Right renal pelvis (tissue), 4 donors: Measurements from ENCODE around the gene ATP9A. TPM values are rescaled to one million over a fixed set of nuclear protein-coding genes. Genes with fewer than 3 reads are reported as not detected.

Experiments
- DNase-seq, 4 donors: peaks; one replicate each; pipeline ENCODE4 v3.0.0-alpha.2; 2013; ENCODE audit warnings: low read depth in 4 of 4, low spot score in 3 of 4, missing footprints in 1 of 4
- polyA plus RNA-seq, 4 donors: library from polyadenylated mRNA; unstranded; fragments of 120-200 nt; gene quantifications; one replicate each; pipeline ENCODE4 v1.2.1, GENCODE V29; 2013; ENCODE audit not compliant: insufficient read length in 4 of 4

Gene ATP9A
- polyA plus RNA-seq, 4 donors, result 57.7 to 63.7 (median 61.4) TPM

DNA sequence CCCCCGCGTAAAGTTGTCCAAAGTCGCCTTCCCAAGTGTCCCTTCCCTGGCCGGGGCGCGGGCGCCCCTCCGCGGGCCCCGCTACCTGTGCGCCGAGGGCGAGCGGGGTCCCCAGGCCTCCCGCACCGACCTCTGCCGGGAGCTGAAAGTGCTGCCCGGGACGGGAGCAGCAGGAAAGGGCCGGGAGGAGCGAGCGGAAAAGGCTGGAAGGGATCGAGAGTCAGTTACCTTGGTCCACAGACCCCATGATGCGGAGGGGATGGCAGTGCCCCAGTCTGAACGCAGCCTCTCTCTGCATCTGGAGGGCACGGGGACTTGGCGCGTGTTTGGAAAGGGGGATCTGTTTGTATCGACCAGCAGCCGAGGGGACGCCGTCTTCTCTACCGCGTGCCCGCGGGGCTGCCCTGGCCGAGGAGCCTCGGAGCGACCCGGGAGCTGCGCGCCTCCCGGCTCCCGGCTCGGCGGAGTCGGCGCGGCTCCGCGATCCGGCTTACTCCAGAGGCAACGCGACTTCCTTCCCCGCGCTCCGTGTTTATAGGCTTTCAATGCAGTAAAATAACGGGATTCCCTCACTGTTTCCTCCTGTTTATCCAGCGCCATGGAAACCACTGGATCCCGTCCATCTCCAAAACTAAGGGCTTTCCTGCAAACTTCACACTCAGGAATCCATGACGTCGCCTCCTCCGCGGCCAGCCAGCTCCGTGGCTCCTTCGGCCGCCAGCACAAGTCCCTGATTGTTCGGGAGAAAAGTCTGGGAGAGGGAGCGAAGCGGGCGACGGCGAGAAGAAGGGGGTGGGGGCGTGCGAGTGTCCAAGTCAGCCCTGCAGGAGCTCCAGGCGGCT lies 205.6 kb downstream of the ATP9A start:
- DNase-seq, result peak; percentile 84 to 86 (median 84)

GRCh38 chr20:51562027-51562331 lies 206.2 kb downstream of the ATP9A start:
- DNase-seq, result no peak

- no peak for DNase-seq
Observed at GRCh38 chr20:51560550-51561307, 207.5 kb downstream of the ATP9A start.

DNA sequence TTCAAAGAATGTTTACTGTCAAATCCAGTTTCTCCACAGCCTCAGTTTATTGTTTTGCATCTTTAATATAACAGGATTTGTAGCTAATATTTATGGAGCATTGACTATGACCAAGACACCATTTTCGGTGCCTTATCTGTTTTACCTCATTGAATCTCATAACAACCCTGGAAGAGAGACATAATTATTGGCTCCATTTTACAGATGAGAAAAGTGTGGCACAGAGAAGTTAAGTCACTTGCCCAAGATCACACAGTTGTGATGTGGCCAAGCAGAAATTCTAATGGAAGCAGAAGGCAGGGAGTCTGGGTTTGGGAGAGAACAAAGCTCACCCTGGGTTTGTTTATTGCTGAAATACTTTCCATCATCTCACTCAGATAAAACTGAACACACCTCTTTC lies 208.1 kb downstream of the ATP9A start:
- DNase-seq, result no peak

DNA sequence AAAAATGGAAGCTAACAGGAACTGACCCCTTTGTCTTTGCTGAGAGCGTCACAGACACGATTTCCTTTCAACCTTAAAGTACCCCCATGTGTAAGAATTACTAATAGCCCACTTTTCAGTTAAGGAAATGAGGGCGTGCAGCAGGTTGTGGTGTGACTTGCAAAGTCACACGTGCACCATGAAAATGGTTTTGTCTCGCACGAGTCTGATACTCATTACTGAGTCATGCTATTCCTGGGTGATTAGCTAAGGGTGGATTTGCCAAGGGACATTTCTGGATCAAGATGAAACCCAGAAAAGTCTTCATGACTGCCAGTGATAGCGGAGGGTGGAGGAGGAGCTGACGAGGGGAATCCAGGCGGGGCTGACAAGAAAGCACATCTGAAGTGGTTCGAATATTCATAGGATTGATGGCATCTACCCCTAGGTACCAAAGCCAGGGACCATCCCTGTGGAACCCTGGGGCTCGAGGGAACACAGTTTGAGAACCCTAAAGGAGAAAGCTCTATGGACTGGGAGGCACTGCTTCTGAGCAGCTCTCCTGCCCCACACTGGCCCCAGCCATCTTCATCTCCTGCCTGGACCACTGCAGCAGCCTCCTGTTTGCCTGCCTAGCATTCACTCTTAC lies 213.5 kb downstream of the ATP9A start:
- no peak for DNase-seq

DNA sequence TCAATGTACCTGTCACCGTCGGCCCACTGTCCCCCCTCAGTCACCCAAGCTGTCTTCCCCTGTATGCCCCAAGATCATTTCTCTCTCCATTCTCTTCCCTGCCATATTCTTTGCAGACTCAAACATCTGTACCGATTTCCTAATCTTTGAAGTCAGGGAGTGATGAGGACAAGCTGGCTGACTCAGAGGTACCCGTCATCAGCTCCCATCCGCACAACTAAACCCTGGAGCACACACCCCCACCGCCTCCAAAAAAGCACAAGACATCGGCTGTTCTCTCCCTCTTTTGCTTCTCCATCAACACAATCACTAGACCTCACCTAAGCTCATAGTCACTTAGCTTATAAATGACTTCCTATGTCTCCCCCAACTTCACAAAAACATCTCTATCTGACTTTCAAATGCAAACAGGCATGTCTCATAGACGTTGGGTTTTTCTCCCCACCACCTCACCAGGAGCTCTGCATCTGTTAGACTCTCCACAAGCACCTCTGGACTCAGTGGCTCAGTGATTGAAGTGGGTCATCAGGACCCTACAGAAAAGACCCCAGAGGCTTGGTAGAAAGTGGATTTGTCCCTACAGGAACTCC lies 214.2 kb downstream of the ATP9A start:
- no peak for DNase-seq

- no peak for DNase-seq
Observed at GRCh38 chr20:51551186-51551585, 217.0 kb downstream of the ATP9A start.

- no peak for DNase-seq
Observed at GRCh38 chr20:51549474-51549873, 218.7 kb downstream of the ATP9A start.

- DNase-seq, result no peak
Observed at GRCh38 chr20:51547951-51548350, 220.2 kb downstream of the ATP9A start.

Other genes starting within 250 kb of the ATP9A start
- 1 to 10 TPM; 1.7 to 2.7 (median 1.7) TPM for gene NFATC2, start 225.7 kb downstream of the ATP9A start, polyA plus RNA-seq
- 1 to 10 TPM; 5.1 to 8.1 (median 6.0) TPM for gene SALL4, start 34.1 kb upstream of the ATP9A start, polyA plus RNA-seq